Urinary bladder (tissue), 4 donors: ENCODE data around the gene IFT74. TPM values are rescaled to one million over a fixed set of nuclear protein-coding genes. Genes with fewer than 3 reads are reported as not detected.

Experiments used
- DNase-seq: peaks from one replicate; pipeline ENCODE4 v3.0.0-alpha.2; 2015; ENCODE audit errors: extremely low spot score
- H3K27ac ChIP-seq: one replicate; pipeline ENCODE4 v1.5.1; 2013; ENCODE audit warnings: low read depth, mild to moderate bottlenecking, moderate library complexity
- H3K36me3 ChIP-seq: one replicate; pipeline ENCODE4 v1.6.1; 2013; ENCODE audit warnings: mild to moderate bottlenecking, moderate library complexity; ENCODE audit not compliant: insufficient read depth
- H3K4me1 ChIP-seq: one replicate; pipeline ENCODE4 v1.6.1; 2013; ENCODE audit warnings: mild to moderate bottlenecking, moderate library complexity; ENCODE audit not compliant: insufficient read depth
- H3K4me3 ChIP-seq: one replicate; pipeline ENCODE4 v1.5.1; 2013; ENCODE audit warnings: low read depth, low read length
- WGBS: extraction: QIAGEN DNeasy Blood & Tissue Kit; methylation state at CpG from one replicate; pipeline ENCODE4 v1.1.7; 2013; 5-methylcytosine and 5-hydroxymethylcytosine counted together
- polyA plus RNA-seq: library from polyadenylated mRNA; stranded (reverse); fragments of 200-250 nt; gene quantifications from one replicate; pipeline ENCODE4 v1.2.3, GENCODE V29; 2013
- total RNA-seq: library from RNA; depleted of rRNA; stranded (reverse); fragments of >200 nt; gene quantifications from one replicate; pipeline ENCODE4 v1.2.3, GENCODE V29; 2014
- donor health status: healthy with polysubstance abuse.
- donor health status: healthy.

IFT74 gene
- total and polyA plus RNA-seq, 2 donors = 10.0 to 39.6 TPM

GRCh38 chr9:27107241-27107640 lies 151.0 kb downstream of the IFT74 start:
- no peaks in the 10 kb centered on the region for H3K36me3 ChIP-seq
- no peak for DNase-seq
- no peak overlapping the region for H3K4me3 ChIP-seq
- WGBS = 98% methylated on average over 2 of the region's 2 CpGs
- no peak overlapping the region for H3K27ac ChIP-seq
- no peaks in the 10 kb centered on the region for H3K4me1 ChIP-seq

DNA sequence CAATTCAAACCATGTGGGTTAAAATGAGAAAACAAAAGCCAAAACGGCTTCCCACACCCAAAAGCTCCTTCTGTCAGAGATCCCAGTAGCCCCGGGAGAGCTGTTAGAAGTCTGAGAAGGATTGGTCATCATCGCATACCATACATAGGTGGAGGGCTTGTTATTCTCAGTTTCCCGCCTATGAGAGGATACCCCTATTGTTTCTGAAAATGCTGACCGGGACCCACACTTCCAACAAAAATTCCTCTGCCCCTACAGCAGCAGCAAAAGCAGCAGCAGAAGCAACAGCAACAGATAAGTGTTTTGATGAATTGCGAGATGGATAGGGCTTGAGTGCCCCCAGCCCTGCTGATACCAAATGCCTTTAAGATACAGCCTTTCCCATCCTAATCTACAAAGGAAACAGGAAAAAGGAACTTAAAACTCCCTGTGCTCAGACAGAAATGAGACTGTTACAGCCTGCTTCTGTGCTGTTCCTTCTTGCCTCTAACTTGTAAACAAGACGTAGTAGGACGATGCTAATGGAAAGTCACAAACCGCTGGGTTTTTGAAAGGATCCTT lies 152.8 kb downstream of the IFT74 start, which contains the start of gene TEK:
Gene TEK, plus strand, starts transcription at position 245 of the 561 bp plus-strand sequence. CDS start 366 bp downstream, outside the sequence.
- Histone ChIP-seq H3K4me3 (no peak within 1 kb of the TSS), H3K36me3 (no peaks in the 10 kb centered on the region), H3K27ac (no peak within 1 kb of the TSS), H3K4me1 (no peaks in the 10 kb centered on the region)
- DNase-seq = no peak
- 43% methylated on average over 9 of the region's 9 CpGs for WGBS

DNA sequence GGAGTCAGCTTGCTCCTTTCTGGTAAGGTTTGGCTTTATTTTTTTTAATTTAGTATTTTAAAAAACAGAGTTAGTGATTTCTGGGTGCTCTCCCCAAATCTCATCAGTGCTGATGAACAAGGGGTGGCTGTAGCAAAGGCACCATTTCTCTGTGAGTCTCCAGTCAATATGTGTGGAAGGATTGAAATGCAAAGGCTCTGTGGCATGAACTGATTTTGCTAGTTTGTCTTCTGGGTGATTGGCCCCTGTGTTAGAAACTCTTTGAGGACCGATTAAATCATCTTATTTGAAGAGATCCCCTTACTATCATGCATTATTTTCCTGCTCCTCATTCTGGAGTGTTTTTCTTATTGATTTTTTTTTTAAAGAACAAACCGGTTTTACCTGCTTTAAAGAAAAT lies 153.4 kb downstream of the IFT74 start:
- WGBS = 67% methylated on average over 2 of the region's 2 CpGs
- DNase-seq = no peak
- no peak overlapping the region for H3K4me3 ChIP-seq
- H3K36me3 ChIP-seq = no peaks in the 10 kb centered on the region
- H3K27ac ChIP-seq = no peak overlapping the region
- H3K4me1 ChIP-seq = no peaks in the 10 kb centered on the region

- no peak overlapping the region for H3K4me3 ChIP-seq
- H3K27ac ChIP-seq = no peak overlapping the region
- 67% methylated on average over 4 of the region's 4 CpGs for WGBS
- no peak for DNase-seq
- no peaks in the 10 kb centered on the region for H3K36me3 ChIP-seq
- no peaks in the 10 kb centered on the region for H3K4me1 ChIP-seq
Observed at GRCh38 chr9:27110181-27110580, 154.0 kb downstream of the IFT74 start.

- no peak for DNase-seq
- 89% methylated on average over 2 of the region's 2 CpGs for WGBS
- Histone ChIP-seq H3K27ac (peak overlapping the region; percentile 23), H3K4me1 (no peaks in the 10 kb centered on the region), H3K4me3 (no peak overlapping the region), H3K36me3 (no peaks in the 10 kb centered on the region)
Observed at GRCh38 chr9:27112235-27112634, 156.0 kb downstream of the IFT74 start.

Other genes with a start within 250 kb of the IFT74 start
- 27.3 TPM for gene CAAP1, start 63.6 kb upstream of the IFT74 start, total RNA-seq
- 10.4 TPM for gene CAAP1, start 63.6 kb upstream of the IFT74 start, polyA plus RNA-seq
- 28.2 TPM for gene PLAA, start 9.2 kb upstream of the IFT74 start, total RNA-seq
- gene PLAA, start 9.2 kb upstream of the IFT74 start, polyA plus RNA-seq = 19.0 TPM
- gene LRRC19, start 49.3 kb downstream of the IFT74 start, total RNA-seq = 0.11 TPM
- not detected for gene LRRC19, start 49.3 kb downstream of the IFT74 start, polyA plus RNA-seq
- gene TEK, start 152.8 kb downstream of the IFT74 start, total RNA-seq = 36.5 TPM
- 11.2 TPM for gene TEK, start 152.8 kb downstream of the IFT74 start, polyA plus RNA-seq